PFSK-1 (cell line): ENCODE data around the gene RPS6KA6.

Experiments used
- POLR2AphosphoS5 ChIP-seq: IDR thresholded peaks from 2 replicates; pipeline ENCODE4 v1.6.1; 2012; ENCODE audit warnings: low read depth, mild to moderate bottlenecking, control low read depth, low read length, moderate library complexity
- TAF1 ChIP-seq: IDR thresholded peaks from 2 replicates; pipeline ENCODE4 v1.6.1; 2012; ENCODE audit warnings: low read length, control low read depth, borderline replicate concordance; ENCODE audit not compliant: insufficient read depth

DNA sequence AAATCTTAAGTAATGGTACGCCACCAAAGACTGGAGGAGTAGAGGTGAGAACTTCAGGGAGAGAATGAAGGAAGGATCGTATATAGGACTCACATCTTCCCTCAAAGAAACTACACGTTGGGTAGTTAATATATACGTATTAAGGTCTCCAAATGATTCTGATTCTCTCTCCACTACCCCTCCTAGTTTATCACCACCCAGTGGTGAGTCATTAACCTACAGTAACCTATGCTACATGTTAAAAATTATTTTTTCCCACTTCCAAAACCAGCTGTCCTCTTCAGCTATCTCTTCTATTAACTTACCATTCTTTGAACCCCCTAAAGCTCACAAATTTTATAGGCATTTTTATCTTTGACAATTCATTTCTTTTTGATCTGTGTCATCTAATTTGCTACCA lies 69.7 kb downstream of the RPS6KA6 start:
- TF ChIP-seq POLR2AphosphoS5 (no peak), TAF1 (no peak)
